ENCODE measurements around the gene MYORG.

The MYORG gene

DNA sequence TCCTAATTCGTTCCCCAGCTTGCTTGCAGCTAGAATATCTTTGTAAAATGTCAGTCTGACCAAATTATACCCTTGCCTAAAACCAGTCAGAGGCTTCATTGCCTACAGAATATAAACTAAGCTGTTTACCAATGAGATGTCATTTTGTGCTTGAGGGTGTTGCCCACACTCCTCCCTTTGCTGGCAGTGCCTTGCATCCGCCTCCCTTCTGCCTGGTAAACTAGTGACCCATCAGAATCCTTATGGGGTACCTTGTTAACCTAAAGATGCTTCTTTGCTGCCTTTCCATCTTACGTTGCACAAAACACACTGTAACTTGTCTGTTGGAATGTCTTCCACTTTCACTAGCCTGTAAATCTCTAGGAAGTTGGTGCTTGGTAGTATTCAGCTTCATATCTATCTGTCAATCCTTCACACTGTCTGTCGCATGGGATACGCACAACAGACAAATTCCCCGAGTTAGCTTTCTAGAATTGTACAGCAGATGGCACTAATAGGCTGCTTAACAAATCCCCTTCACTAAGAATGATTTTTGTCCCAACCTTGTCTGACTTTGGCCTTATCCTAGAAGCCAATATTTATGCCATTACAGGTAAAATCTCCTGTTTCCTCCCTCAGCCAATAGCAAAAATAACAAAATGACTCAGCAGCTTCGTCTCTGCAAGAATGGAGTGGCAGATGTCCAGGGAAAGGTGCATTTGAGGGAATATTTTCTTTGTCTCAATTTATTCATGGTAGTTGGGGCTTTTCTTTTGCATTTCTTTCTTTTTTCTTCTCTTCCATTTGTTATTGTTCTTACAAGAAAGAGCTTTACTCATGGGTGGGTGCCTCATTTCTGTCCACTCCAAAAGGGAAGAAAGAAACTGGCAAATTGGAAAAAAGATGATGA lies 44.4 kb downstream of the MYORG start:
- no peak for DNase-seq

DNA sequence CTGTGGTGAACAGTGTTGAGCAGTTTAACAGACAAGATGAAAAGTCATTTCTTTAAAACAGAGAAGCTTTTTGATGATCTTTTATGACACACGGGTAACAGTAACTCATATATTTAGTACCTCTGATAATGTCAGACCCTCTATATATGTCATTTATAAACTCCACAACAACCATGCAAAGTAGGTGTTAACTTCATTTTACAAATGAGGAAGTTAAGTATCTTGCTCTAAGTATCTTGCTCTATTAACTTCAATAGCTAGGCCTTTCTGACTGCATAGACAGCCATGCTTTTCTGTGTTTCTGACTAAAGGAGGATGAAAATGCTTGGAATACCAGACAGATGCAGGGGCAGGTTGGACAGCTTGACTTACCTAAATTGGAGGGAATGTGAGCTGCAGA lies 45.5 kb downstream of the MYORG start:
- no peak for DNase-seq

DNA sequence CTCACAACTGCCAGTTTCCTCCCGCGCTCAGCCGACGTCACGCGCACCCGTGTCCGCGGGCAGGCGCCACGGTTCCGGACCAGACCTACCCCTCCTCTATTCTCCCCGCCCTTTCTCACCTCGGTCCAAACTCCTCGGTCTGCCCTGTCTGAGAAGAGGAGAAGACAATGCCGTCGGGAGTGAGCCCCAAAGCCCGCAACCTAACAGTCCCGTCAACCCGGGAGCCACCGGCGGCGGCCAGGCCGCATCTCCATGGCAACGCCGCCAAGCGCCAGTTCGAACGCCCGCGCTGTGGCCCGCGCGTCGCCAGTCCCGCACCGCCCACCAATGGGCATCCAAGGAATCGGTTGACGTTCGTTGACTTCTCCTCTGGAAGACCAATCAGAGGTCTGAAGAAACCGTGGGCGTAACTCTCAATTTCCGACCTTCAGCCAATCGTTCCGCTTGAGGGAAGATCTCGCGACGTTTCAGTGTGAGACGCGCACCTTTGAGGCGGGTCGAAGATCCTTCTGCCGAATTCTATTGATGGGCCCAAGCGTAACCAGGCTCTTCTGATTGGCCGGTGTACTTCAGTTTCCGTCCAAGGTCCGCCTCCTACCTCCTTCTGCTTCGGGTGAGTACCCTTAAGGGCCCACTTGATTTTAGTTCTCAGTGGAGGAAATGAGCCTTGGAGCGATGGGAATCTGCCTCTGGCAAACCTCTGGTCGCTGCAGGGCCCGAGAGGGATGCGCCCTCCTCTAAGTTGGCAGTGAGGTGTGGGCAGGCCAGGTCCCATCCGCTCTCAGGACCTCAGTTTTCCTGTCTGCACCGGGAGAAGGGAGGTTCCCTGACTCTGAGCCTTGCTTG lies 47.5 kb downstream of the MYORG start, which contains the start of the genes KIF24 and NUDT2:
Gene KIF24 (minus strand): TSS at position 282 of the 846 bp plus-strand sequence. CDS start 17,922 bp downstream, outside the sequence.
Gene NUDT2 (plus strand): TSS at position 583 of the 846 bp plus-strand sequence. CDS start 9,471 bp downstream, outside the sequence.
- peak; percentile 97 for DNase-seq

DNA sequence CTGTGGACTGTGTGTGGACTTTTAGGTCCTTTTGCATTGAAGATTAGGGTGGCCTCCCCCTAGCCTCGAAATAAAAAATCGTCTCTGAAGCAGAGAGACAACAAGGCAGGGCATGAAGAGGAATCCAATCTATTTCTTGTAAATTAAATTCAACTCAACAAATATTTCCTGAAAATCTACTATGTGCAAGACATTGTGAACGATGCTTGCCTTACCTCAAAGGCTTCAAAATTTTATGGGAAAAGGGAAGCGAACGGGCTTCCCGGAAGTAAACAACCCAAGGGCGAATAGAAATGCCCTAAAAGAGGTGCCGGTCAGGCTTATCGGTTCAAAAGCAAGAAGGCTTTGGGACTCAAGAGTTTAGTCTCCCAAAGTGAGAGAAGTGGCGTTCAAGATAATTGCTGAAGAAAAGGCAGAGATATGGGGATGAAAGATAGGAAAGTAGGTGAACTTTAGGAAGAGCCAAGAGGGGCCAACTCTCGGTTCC lies 48.2 kb downstream of the MYORG start:
- no peak for DNase-seq

DNA sequence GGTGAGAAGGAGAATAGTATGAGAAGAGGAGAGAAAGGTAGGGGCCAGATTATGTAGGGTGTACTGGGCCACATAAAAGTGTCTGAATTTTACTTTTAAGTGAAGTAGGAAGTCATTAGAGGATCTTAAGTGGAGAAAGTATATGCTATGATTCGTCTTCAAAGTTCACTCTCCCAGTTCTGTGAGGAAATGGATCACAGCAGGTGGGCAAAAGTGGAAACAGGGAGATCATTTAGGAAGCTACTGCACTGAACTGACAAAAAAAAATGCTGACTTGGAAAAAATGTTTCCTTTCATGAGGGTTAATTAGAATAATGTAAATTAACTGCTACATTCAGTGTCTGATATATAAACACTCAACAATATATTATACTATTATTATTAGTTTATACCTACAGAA lies 50.0 kb downstream of the MYORG start:
- DNase-seq = no peak

DNA sequence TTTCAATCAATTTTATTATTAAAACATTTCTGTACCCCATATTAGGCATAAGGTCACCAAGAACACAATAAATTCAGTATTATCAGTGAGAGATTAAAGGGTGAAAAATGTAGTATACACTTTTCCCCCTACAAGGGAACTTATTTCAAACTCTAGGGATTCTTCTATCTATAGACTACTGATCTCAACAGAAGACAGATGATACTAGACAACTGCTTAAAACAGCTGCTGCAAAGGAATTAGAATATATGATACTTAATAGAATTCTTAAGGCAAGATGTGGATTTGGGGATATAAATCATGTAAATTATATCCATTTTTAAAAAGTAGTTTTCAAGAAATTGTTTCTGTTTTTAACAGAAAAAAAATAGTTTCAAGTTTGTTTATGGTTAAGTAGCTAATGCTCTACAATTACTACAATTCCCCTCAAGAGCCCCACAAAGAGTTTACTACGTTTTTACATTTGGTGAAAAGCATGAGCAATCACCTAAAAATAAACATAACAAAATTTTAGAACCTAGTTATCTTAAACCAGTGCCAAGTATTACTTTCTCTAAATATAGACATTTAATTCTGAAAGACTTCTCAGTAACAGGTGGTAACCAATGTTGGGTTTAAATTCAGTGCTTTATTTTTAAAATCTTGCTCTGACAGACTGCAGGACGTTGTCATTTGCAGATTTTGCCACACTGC lies 53.7 kb downstream of the MYORG start:
- DNase-seq = no peak

DNA sequence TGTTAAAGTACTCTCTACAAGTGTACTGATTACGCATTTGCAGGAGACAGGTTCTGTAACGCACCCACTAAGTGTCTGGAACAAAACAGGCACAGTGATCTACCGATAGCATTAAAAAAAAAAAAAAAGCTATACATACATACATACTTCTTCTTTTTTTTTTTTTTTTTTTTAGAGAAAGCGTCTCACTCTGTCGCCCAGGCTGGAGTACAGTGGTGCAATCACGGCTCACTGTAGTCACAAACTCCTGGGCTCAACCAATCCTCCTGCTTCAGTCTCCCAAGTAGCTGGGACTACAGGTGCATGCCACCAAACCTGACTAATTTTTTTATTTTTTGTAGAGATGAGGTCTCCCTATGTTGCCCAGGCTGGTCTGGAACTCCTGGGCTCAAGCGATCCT lies 55.2 kb downstream of the MYORG start:
- no peak for DNase-seq

DNA sequence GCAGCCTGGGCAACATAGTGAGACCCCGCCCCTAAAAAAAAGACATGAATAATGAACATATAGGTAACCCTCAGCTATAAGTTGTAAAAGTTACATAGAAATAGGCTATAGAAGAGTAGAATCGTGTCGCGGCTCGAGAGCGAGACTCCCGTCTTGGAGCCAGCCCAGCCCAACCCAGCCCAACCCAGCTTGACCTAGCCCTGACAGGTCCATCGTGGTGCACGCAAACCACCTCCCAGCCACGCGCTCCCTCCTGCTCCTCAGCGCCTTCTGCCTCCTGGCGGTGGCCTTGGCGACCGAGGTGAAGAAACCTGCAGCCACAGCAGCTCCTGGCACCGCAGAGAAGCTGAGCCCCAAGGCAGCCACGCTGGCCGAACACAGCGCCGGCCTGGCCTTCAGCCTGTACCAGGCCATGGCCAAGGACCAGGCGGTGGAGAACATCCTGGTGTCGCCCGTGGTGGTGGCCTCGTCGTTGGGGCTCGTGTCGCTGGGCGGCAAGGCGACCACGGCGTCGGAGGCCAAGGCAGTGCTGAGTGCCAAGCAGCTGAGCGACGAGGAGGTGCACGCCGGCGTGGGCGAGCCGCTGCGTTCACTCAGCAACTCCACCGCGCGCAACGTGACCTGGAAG lies 58.4 kb downstream of the MYORG start:
- no peak for DNase-seq

DNA sequence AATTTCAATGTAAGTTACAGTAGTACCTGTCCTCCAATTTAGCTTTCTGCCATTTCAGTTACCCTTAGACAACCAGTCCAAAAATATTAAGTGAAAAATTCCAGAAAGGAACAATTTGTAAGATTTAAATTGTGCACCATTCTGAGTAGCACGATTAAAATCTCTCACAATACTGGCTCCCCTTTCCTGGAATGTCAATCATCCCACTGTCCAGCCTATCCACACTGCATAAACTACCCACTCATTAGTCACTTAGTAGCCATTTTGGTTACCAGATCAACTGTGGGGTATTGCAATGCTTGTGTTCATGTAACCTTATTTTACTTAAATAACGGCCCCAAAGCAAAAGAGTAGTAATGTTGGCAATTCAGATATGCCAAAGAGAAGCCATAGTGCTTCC lies 59.3 kb downstream of the MYORG start:
- no peak for DNase-seq
